Embryonic facial prominence (tissue), 1 donor: ENCODE data around the gene HSPA1A.
A peak's percentile ranks its signal among the peaks of the same experiment; 100 is the strongest.

ENCODE experiments used
- DNase-seq: peaks from one replicate; pipeline ENCODE4 v3.0.0-alpha.2; 2016; ENCODE audit errors: extremely low spot score

HSPA1A gene

DNA sequence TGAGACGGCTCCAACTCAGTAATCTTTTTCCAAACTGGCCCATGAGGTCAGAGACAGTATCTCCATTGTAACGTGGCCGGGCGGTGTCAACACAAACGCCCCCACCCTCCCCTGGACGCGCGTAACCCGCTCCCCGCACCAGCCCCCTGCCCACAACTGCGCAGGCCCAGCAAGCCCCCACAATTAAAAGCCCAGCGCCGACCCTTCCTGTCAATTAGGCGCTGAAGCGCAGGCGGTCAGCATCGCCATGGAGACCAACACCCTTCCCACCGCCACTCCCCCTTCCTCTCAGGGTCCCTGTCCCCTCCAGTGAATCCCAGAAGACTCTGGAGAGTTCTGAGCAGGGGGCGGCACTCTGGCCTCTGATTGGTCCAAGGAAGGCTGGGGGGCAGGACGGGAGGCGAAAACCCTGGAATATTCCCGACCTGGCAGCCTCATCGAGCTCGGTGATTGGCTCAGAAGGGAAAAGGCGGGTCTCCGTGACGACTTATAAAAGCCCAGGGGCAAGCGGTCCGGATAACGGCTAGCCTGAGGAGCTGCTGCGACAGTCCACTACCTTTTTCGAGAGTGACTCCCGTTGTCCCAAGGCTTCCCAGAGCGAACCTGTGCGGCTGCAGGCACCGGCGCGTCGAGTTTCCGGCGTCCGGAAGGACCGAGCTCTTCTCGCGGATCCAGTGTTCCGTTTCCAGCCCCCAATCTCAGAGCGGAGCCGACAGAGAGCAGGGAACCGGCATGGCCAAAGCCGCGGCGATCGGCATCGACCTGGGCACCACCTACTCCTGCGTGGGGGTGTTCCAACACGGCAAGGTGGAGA, at the start of gene HSPA1A, which contains the start of gene HSPA1L:
Gene HSPA1A, plus strand, starts transcription at position 519 of the 814 bp plus-strand sequence. Its CDS starts 214 bp downstream, at position 733.
Gene HSPA1L, minus strand, starts transcription at position 259 of the 814 bp plus-strand sequence. CDS start 3,311 bp downstream, outside the sequence.
- peak; percentile 84 for DNase-seq

DNA sequence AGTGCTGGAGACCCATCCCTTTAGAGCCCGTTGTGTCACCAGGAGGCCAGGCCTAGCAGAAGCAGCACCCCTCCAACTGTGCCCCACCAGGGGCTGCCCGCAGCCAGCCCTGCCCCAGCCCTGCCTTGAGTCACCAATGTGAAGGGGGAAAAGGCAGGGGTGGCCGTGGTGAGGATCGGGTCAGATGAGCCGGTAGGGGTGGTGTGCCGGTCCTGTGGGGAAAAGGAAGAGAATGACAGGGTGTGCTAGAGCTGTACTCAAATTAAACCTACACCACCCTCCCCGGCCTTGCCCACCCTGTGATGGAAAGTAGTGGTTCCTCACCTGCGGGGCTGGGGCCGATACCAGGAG, 49.8 kb upstream of the HSPA1A start:
- DNase-seq: no peak

DNA sequence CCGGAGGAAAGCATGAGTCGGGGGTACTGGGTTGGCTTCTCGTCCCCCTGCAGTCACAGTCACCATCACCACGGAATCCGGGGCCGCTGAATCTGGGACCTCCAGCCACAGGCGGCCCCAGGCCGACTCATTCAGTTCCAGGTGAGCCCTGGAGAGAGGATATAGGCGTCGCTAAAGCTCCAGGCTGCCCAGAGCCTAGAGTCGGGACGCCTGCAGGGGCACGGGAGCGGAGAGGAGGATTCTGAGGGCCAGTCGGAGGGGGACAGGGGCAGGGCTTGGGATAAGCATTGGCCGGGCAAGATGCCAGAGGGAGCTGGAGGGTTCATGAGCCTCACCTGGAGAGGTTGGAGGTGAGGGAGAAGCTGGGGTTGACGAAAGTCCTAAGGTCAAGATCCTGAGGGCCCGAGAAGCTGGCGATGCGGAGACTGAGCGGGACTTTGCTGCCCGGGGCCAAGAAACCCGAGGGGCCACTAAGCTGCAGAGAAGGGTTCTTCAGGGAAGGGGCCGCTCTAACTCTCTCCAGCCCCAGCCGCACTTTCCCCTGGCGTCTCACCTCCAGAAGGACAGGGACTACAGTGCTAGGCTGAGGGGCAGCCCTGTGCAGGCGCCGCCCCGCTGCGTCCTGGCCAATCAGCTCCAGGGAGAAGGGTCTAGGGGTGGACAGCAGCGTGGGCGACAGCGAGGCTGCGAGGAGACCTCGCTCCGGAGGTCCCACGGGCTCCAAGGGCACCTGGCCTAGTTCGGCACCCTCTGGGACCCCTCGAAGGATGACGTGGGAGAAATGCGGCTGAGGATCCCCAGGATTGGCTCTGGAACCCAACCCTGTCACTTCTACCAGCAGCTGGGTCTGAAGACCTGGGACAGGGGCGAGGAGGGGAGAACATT, 49.2 kb upstream of the HSPA1A start:
- DNase-seq: no peak

DNA sequence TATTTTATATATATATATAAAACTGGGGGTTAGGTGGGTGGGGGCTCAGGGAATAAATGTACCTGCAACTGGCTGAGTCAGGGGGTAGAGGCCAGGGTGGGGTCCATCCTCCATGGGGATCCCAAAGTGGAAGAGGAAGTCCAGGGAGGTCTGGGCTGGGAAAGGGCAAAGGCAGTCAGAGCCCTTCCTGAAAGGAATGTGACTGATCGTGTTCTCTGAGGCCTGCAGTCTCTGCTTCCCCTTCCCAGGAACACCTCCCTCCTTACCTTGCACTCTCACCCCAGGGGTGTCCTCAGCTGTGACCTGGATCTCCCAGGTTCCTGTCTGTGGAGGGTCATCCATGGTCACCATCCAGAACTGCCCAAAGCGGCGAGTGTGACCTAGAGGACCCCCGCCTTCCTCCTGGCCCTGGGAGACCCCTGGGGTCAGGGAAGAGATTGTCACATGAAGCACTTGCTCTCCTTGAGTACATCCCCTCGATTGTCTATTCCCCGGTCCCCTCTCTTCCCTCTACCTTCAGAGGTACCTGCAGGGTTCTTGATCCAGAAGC, 48.2 kb upstream of the HSPA1A start:
- DNase-seq: no peak

DNA sequence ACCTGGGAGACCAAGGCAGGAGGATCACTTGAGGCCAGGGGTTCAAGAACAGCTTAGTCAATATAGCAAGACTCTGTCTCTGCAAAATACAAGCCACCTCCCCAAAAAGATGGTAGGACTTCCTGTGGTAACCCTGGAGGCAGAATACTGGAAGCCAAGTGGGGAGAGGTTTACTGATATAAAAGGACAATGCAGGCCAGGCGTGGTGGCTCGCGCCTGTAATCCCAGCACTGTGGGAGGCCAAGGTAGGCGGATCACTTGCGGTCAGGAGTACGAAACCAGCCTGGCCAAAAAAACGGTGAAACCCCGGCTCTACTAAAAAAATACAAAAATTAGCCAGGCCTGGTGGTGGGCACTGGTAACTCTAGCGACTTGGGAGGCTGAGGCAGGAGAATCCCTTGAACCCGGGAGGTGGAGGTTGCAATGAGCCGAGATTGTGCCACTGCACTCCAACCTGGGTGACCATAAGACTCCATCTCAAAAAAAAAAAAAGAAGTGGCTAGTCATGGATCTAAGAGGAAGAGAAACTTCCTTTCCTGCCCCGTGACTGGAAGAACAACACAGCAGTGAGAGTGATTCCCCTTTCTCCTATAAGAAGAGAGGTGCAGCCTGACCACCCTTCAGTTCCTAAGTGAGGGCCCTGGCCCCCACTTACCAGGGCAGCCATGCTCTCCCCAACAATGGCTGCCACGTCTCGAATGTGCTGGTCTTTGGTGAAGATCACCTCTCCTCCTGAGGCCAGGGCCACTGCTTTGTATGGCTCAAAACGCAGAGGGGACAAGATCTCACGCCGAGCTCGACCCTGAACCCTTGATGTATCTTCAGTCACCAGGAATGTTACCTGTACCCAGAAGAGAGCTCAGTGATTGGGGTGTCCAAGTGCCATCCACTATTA, 46.7 kb upstream of the HSPA1A start:
- DNase-seq: no peak

DNA sequence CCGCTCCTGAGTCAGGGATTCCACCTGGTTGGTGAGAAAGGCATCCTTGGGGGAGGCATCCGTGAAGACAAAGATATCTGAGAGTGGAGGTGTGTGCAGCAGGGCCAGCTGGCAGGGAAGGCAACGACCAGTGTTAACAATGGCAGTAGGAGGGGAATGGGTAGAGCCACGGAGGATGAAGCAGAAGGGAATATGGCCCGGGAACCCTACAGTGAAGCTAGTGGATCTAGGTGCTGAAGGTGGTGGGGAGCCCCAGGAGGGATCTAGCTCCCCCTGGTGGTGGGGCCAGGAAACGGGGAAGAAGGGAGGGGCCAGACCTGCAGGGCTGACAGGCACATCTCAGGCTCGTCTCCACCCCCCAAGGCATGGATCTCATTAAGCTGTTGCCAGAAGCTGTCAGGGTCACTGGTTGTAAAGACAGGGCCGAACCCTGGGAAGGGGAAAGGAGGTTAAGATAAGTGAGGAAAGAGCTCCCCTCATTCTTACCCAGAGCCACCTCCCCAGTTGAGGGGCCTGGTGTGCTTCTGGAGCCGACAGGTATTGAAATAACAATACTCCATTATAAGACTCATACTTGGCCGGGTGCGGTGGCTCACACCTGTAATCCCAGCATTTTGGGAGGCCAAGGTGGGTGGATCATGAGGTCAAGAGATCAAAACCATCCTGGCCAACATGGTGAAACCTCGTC, 45.5 kb upstream of the HSPA1A start:
- no peak for DNase-seq

DNA sequence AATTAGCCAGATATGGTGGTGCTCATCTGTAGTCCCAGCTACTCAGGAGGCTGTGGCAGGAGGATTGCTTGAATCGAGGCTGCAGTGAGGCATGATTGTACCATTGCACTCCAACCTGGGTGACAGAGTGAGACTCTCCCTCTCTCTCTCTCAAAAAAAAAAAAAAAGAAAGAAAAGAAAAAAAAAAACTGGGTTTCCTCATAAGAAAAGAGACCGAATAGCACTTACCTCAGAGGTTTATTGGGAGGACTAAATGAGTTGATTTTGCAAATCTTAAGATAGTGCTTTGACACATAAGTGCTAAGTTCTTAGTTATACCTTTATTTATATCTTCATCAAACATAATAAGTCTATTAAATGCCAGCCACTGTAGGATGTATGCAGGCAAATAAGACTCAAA, 44.5 kb upstream of the HSPA1A start:
- no peak for DNase-seq

DNA sequence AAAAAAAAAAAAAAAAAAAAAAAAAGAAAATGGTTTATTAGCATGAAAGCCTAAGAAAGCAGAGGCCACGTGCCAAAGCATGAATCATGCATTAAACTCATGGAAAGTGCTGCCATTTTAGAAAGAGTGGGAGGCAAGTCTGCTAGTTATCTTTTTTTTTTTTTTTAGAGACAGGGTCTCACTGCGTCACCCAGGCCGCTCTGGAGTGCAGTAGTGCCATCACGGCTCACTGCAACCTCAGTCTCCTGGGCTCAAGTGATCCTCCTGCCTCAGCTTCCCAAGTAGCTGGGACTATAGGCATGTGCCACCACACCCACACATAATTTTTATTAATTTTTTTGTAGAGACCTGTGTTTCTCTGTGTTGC, 43.4 kb upstream of the HSPA1A start:
- no peak for DNase-seq

DNA sequence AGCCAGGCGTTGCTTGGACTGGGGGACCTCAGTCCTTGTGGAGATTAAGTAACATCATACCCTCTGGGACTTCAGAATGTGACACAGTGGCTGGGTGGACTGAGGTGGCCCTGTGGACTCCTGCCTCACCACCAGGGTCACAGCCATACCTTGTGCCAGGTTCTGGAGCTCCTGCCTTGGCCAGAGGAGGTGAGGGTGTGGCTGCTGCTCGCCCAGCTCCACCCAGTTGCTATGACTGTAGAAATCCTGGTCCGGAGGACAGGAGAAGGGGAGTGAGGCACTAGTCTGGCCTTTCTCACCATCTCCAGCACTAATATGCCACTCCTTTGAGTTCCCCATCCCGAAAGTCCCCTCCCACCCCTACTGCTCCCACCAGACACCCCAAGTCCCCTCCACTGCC, 40.2 kb upstream of the HSPA1A start:
- no peak for DNase-seq

DNA sequence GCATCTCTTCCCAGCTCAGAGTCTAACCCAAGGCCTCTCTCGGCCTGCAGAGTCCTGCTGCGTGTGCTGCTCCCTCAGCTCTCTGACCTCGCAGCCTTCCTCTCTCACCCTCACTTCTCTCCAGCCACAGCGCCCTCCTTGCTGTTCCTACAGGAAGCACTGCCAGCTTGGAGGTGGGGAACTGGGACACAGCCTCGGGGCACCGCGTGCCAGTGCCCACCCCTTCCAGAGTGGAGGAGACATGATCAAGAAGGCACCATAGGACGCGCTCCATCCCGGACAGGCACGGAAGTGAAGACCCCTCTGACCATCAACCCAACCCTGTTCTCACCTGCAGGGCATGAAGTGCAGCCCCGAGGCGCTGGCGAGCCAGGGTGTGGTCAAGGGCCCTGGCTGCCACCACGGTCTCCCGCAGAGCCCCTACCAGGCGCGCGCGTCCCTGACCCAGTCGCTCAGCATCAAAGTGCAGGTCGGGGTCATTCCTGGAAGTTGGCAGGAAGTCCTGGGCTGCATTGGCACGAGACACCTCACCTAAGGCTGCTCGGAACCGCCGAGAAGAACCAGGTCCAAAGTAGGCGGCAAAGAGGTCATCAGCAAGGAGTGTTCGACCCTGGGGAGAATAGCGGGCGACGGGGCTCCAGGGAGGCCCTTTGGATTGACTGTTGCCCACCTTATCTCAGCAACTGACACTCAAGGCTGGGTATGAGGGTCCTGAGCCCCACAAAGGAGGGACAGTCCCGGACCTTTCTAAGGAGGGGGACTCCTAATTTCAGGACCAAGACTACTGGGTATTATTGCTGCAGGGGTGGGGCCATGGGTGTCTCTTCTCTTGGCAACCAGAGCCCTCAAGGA, 39.5 kb upstream of the HSPA1A start:
- DNase-seq: no peak

DNA sequence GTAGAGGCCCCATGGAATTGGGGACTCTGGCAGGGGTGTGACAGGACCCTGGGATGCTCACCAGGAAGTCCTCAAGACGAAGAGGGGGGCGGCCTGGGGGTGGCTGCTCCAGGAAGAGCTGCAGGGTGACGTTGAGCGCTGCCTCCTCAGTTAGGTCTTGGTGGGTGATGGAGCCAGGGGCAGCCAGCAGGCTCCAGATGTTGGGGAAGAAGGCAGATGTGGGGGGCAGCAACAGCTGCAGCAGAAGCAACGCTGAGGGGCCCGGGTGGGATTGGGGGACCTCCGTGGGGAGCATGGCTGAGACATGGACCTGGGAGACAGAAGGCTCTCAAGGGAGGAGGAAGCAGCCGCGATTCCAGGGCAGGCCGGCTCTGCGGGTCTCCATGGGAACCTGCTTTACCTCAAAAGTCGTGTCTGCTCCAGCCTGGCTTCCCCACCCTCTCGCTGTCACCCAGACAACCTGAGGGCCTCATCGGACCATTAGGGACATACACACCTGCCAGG, 38.8 kb upstream of the HSPA1A start:
- DNase-seq: no peak

DNA sequence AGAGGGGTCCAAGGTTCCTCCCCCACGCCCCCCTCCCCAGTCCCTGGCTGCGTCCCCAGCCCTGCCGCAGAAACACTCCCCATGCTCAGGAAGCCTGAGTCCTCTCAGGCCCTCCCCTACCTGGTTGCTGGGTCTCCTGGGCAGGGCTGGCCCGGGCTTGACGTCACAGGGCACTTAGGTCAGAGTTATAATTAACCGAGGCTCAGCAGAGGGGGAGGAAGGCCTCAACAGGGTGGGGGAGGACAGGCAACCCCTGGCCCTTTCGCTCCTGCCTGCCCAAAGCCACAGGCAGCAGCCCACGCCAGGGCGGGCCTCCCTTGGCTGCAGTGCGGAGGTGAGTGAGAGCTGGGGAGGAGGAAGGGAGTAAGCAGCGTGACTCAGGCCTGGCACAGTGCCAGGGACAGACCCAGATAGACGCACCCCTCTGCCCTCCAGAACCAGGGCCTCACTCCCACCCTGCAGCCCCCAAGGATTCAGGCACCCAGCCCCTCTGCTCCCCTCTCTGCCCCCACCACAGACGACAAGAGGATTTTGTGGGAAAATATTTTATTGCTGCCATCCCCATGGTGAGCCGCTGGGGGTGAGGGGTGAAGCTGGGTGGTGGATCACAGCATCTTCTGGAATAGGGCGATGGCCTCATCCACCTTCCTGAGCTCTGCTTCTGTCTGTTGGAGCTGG, 38.2 kb upstream of the HSPA1A start, which contains the start of gene VWA7:
Gene VWA7, minus strand, starts transcription at position 340 of the 678 bp plus-strand sequence. CDS start 549 bp downstream, outside the sequence.
- DNase-seq: no peak

DNA sequence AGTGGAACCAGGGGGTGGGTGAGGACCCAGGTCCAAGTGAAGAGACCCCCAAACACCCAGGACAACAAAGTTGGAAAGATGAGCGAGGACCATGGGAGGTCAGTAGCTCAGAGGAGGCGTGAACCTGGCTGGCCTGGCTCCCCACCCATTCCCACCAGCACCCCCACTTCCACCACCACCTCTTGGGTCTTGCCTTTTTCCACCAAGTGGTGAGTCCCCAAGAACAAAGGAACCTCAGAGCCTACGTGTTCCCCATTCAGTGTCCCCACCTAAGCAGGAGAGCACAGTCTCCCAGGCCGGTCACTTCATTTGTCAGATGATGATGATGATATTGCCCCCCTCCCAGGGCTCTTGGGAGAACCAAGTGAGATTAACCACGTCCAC, 37.7 kb upstream of the HSPA1A start:
- no peak for DNase-seq

DNA sequence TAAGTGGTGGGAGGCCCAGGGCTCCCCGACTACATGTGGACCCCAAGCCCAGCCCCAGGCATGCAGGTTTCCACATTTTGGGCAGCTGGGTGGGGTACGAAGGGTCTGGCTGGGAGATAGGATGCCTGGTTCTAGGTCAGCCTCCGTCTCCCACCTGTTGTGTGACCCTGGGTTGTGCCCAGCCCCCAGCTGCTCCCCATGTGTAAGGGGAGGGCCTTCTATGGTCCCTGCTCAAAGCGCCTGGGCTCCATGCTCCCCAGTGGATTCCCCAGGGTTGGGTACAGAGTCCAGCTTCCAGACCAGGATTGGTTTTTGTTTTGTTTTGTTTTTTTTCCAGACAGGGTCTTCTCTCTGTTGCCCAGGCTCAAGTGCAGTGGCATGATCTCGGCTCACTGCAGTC, 37.1 kb upstream of the HSPA1A start:
- DNase-seq: no peak

DNA sequence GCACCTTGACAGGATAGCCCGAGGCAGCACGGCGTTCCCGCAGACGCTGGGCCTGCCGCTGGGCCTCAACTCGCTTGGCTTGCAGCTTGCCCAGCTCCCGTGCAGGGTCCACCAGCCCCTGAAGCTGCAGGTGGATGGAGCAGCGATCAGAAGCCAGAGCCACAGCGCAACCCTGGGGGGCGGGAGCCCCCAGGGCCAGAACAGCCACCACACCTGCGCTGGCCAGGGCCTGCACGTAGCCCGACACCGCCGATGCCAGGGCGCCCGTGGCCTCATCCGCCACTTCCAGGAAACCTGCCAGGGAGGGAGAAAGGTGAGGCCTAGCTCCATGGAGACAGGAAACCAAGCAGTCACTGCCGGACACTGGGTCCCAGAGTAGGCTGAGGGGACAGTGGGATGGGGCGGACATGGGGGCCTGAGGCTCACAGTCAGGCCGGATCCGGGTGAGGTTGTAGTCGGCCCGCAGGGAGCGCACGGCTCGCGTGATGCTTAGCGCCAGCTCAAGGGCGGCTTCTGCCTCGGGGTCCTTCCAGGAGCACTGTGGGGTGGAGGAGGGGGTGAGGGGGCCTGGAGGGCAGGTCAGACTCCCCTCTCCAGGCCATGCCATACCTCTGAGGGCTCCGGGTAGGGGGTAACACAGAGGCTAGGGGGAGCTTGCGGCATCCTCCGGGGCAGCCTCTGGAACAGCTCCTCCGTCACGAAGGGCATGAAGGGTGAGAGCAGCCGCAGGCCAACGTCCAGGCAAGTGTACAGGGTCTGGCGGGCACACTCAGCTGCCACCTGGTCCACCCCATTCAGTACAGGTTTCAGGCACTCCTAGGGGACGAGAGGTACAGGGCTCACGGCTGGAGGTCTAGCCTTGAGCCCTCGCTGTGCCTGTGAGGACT, 36.1 kb upstream of the HSPA1A start:
- no peak for DNase-seq

DNA sequence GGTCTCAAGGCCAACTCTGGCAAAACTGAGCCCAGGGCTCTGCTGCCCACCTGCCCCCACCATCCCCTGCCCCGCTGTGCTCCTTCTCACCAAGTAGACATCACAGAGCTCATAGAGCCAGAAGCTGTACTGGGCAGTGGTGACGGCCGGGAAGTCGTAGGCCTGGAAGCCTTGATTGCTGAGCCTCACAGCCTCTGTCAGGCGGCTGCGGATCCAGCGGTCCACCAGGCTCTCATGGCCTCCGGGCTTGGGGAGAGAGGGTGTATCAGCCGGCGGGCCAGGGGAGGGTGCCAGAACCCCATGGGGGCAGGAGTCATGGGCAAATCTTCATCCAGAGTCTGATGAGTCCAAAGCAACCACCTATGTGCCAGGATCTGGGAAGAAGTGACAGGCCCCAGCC, 35.4 kb upstream of the HSPA1A start:
- DNase-seq: no peak

DNA sequence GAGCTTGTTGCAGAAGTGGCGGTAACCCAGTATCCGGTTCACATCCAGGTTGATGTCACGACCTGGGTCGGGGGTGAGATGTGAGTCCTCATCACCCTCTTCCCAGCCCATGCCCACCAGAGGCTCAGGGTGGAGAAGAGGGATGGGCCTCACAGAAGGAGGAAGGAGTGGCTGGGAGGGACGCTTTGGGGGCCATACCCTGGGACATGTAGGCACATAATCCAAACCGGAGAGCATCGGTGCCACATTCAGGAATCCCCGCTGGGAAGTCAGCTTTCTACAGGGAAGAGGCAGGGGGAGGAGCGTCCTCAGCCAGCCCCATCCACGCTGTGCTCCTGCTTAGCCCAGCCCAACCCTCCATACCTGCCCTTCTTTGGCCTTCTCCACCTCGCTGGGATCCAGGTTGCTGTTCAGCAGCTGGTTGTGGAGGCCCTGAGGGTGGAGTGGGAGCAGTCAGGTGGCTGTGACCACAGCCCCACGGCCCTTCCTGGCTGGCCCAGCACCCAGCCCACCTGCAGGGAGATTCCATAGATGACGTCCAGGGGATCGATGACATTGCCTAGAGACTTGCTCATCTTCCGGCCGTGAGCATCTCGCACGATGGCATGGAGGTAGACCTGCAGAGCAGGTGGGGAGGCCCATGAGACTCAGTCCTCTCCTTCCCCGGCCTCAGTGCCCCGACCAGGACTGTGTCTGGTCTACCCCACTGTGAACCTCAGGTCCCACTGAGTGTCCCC, 34.7 kb upstream of the HSPA1A start:
- no peak for DNase-seq
